ENCODE measurements around the gene CREG1. TPM values are rescaled to one million over a fixed set of nuclear protein-coding genes. Genes with fewer than 3 reads are reported as not detected.

CREG1 gene
- total RNA-seq, 1 experiment from 2014 or later, result 21.7 TPM

- no peak for TF ChIP-seq ZNF425 (CRISPR knock-in tag; conservative IDR thresholded peaks at IDR 0.05)
- TF ChIP-seq ESRRA (CRISPR knock-in tag; IDR thresholded peaks at IDR 0.05; ENCODE audit: borderline replicate concordance), result no peak
- TF ChIP-seq AFF4 (CRISPR knock-in tag; IDR thresholded peaks at IDR 0.05; ENCODE audit: borderline replicate concordance), result no peak
Measured at GRCh38 chr1:167541610-167542009, 12.0 kb downstream of the CREG1 start (continued).

- no peak for TF ChIP-seq ZNF396 (CRISPR knock-in tag; IDR thresholded peaks at IDR 0.05; ENCODE audit: borderline replicate concordance)
- no peak for TF ChIP-seq JUN (CRISPR knock-in tag; IDR thresholded peaks at IDR 0.05)
- TF ChIP-seq ZNF219 (CRISPR knock-in tag; IDR thresholded peaks at IDR 0.05; ENCODE audit: borderline replicate concordance), result no peak
- no peak for TF ChIP-seq ZBTB21 (CRISPR knock-in tag; IDR thresholded peaks at IDR 0.05; ENCODE audit: borderline replicate concordance)
- no peak for TF ChIP-seq SMAD4 (CRISPR knock-in tag; IDR thresholded peaks at IDR 0.05)
- TF ChIP-seq ZNF317 (CRISPR knock-in tag; IDR thresholded peaks at IDR 0.05; ENCODE audit: borderline replicate concordance, low read depth), result no peak
- TF ChIP-seq ZNF512 (CRISPR knock-in tag; IDR thresholded peaks at IDR 0.05; ENCODE audit: borderline replicate concordance), result no peak
- no peak for TF ChIP-seq ATF3 (CRISPR knock-in tag; conservative IDR thresholded peaks at IDR 0.05)
- no peak for TF ChIP-seq USF1 (CRISPR knock-in tag; IDR thresholded peaks at IDR 0.05)
- TF ChIP-seq ESRRA (CRISPR knock-in tag; IDR thresholded peaks at IDR 0.05; ENCODE audit: borderline replicate concordance), result no peak
- no peak for TF ChIP-seq RELA (CRISPR knock-in tag; IDR thresholded peaks at IDR 0.05; ENCODE audit: borderline replicate concordance)
- no peak for TF ChIP-seq PRRX2 (CRISPR knock-in tag; IDR thresholded peaks at IDR 0.05)
- TF ChIP-seq TEAD1 (CRISPR knock-in tag; IDR thresholded peaks at IDR 0.05), result no peak
- TF ChIP-seq E2F5 (CRISPR knock-in tag; IDR thresholded peaks at IDR 0.05), result no peak
- POLR2A ChIA-PET, result no interaction called here
- no peaks in the 10 kb centered on the region for H3K9me3 Mint-ChIP-seq
- DNase-seq (ENCODE audit: low spot score) (no peak), ATAC-seq (no peak)
- peaks cover 12% of the 10 kb centered on the region for H3K4me1 Mint-ChIP-seq
- no peak overlapping the region for H3K27ac Mint-ChIP-seq
- no peaks in the 10 kb centered on the region; the same call in 1 of the 2 replicates for H3K36me3 Mint-ChIP-seq
- no peaks in the 10 kb centered on the region for H3K27me3 Mint-ChIP-seq (ENCODE audit: low read depth)
- H3K4me3 Mint-ChIP-seq, result no peak overlapping the region
- CTCF ChIA-PET, result interaction anchor here (0.7 to 4.0 kb wide), 20 partner anchors 10 to 541 kb away, joined by 3 to 73 read pairs (median 7); partner anchors contain the start of gene CREG1
Measured at GRCh38 chr1:167541003-167541402, 12.6 kb downstream of the CREG1 start.
